Tibial nerve (tissue), 4 donors: Measurements from ENCODE around the gene CEACAM7. TPM values are rescaled to one million over a fixed set of nuclear protein-coding genes. Genes with fewer than 3 reads are reported as not detected.

Experiments used
- DNase-seq, 2 donors: peaks; one replicate each; pipeline ENCODE4 v3.0.0-alpha.2; 2019; ENCODE audit warnings: low spot score in 2 of 2
- H3K27ac ChIP-seq, 4 donors: fragments of 200-600 bp; sonication (generic) in 3 of 4; one replicate each; pipeline ENCODE4 v1.5.1; 2017 to 2019; ENCODE audit warnings: mild to moderate bottlenecking in 1 of 4
- H3K27me3 ChIP-seq, 2 donors: fragments of 200-600 bp; sonication (generic) in 1 of 2; one replicate each; pipeline versions ENCODE4 v1.5.1 to v1.6.0; 2017 to 2019
- H3K36me3 ChIP-seq, 3 donors: fragments of 200-600 bp; sonication (generic); one replicate each; pipeline ENCODE4 v1.5.1; 2018 to 2019
- H3K4me1 ChIP-seq, 4 donors: fragments of 200-600 bp; sonication (generic) in 3 of 4; one replicate each; pipeline ENCODE4 v1.5.1; 2017 to 2019
- H3K4me3 ChIP-seq, 4 donors: fragments of 200-600 bp; sonication (generic) in 3 of 4; one replicate each; pipeline ENCODE4 v1.5.1; 2017 to 2019; ENCODE audit warnings: mild to moderate bottlenecking in 1 of 4, moderate library complexity in 1 of 4
- H3K9me3 ChIP-seq, 4 donors: fragments of 200-600 bp; sonication (generic) in 3 of 4; one replicate each; pipeline ENCODE4 v1.5.1; 2017 to 2019
- EP300 ChIP-seq, 2 donors: sonication (generic); formaldehyde crosslinking; IDR thresholded peaks; one replicate each; pipeline ENCODE4 v1.6.1; 2017; ENCODE audit warnings: antibody characterized with exemption in 2 of 2, mild to moderate bottlenecking in 1 of 2
- POLR2A ChIP-seq, 2 donors: fragments of 450-650 bp; IDR thresholded peaks; one replicate each; pipeline ENCODE4 v1.6.1; 2017; ENCODE audit warnings: antibody characterized with exemption in 2 of 2, mild to moderate bottlenecking in 2 of 2, moderate library complexity in 2 of 2
- WGBS, 2 donors: methylation state at CpG; one replicate each; pipeline ENCODE4 v1.1.5; 2018; 5-methylcytosine and 5-hydroxymethylcytosine counted together
- total RNA-seq, 4 donors: library from RNA; depleted of rRNA; stranded (reverse); fragments of >200 nt; gene quantifications; one replicate each; pipeline ENCODE4 v1.1.0, GENCODE V29; 2016
- TF ChIP-seq, protein P1 (sequence below), 5 experiments: fragments of 200-600 bp in 3 of 5; fragments of 450-650 bp in 2 of 5; sonication (generic) in 3 of 5; IDR thresholded peaks; one replicate each; pipeline ENCODE4 v1.5.1; 2016 to 2019; ENCODE audit warnings: antibody characterized with exemption in 5 of 5, mild to moderate bottlenecking in 3 of 5, moderate library complexity in 2 of 5

Gene CEACAM7
- total RNA-seq, 4 donors from 2014 or later: not detected

DNA sequence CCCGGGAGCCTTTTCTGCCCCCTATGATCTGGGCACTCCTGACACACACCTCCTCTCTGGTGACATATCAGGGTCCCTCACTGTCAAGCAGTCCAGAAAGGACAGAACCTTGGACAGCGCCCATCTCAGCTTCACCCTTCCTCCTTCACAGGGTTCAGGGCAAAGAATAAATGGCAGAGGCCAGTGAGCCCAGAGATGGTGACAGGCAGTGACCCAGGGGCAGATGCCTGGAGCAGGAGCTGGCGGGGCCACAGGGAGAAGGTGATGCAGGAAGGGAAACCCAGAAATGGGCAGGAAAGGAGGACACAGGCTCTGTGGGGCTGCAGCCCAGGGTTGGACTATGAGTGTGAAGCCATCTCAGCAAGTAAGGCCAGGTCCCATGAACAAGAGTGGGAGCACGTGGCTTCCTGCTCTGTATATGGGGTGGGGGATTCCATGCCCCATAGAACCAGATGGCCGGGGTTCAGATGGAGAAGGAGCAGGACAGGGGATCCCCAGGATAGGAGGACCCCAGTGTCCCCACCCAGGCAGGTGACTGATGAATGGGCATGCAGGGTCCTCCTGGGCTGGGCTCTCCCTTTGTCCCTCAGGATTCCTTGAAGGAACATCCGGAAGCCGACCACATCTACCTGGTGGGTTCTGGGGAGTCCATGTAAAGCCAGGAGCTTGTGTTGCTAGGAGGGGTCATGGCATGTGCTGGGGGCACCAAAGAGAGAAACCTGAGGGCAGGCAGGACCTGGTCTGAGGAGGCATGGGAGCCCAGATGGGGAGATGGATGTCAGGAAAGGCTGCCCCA, 8.5 kb upstream of the CEACAM7 start:
- WGBS, 2 donors: 57 to 62% methylated on average over 7 of the region's 7 CpGs
- Histone ChIP-seq H3K27me3 (no peaks in the 10 kb centered on the region), H3K27ac (no peak overlapping the region)

DNA sequence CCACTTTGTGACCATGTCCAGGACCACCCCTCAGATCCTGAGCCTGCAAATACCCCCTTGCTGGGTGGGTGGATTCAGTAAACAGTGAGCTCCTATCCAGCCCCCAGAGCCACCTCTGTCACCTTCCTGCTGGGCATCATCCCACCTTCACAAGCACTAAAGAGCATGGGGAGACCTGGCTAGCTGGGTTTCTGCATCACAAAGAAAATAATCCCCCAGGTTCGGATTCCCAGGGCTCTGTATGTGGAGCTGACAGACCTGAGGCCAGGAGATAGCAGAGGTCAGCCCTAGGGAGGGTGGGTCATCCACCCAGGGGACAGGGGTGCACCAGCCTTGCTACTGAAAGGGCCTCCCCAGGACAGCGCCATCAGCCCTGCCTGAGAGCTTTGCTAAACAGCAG, 7.7 kb upstream of the CEACAM7 start:
- no peak for DNase-seq
- H3K4me1 ChIP-seq: no peaks in the 10 kb centered on the region
- TF ChIP-seq, protein P1, sequence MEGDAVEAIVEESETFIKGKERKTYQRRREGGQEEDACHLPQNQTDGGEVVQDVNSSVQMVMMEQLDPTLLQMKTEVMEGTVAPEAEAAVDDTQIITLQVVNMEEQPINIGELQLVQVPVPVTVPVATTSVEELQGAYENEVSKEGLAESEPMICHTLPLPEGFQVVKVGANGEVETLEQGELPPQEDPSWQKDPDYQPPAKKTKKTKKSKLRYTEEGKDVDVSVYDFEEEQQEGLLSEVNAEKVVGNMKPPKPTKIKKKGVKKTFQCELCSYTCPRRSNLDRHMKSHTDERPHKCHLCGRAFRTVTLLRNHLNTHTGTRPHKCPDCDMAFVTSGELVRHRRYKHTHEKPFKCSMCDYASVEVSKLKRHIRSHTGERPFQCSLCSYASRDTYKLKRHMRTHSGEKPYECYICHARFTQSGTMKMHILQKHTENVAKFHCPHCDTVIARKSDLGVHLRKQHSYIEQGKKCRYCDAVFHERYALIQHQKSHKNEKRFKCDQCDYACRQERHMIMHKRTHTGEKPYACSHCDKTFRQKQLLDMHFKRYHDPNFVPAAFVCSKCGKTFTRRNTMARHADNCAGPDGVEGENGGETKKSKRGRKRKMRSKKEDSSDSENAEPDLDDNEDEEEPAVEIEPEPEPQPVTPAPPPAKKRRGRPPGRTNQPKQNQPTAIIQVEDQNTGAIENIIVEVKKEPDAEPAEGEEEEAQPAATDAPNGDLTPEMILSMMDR (IDR thresholded peaks at IDR 0.05): no peak
- TF ChIP-seq POLR2A (IDR thresholded peaks at IDR 0.05) (no peak), EP300 (IDR thresholded peaks at IDR 0.05) (no peak)
- no peak overlapping the region for H3K4me3 ChIP-seq
- no peak overlapping the region for H3K27ac ChIP-seq
- H3K27me3 ChIP-seq: no peaks in the 10 kb centered on the region
- peaks cover 0 to 34% (median 0%) of the 10 kb centered on the region in 4 donors for H3K9me3 ChIP-seq
- WGBS, 2 donors: 67 to 69% methylated on average over 2 of the region's 2 CpGs
- no peaks in the 10 kb centered on the region for H3K36me3 ChIP-seq

More for the DNA sequence above, 8.5 kb upstream of the CEACAM7 start:
- no peak overlapping the region for H3K4me3 ChIP-seq
- H3K36me3 ChIP-seq: no peaks in the 10 kb centered on the region
- H3K4me1 ChIP-seq: no peaks in the 10 kb centered on the region
- TF ChIP-seq EP300 (IDR thresholded peaks at IDR 0.05) (no peak), POLR2A (IDR thresholded peaks at IDR 0.05) (no peak)
- TF ChIP-seq, protein P1 (IDR thresholded peaks at IDR 0.05): no peak
- no peak for DNase-seq
- peaks cover 0 to 26% (median 0%) of the 10 kb centered on the region in 4 donors for H3K9me3 ChIP-seq

DNA sequence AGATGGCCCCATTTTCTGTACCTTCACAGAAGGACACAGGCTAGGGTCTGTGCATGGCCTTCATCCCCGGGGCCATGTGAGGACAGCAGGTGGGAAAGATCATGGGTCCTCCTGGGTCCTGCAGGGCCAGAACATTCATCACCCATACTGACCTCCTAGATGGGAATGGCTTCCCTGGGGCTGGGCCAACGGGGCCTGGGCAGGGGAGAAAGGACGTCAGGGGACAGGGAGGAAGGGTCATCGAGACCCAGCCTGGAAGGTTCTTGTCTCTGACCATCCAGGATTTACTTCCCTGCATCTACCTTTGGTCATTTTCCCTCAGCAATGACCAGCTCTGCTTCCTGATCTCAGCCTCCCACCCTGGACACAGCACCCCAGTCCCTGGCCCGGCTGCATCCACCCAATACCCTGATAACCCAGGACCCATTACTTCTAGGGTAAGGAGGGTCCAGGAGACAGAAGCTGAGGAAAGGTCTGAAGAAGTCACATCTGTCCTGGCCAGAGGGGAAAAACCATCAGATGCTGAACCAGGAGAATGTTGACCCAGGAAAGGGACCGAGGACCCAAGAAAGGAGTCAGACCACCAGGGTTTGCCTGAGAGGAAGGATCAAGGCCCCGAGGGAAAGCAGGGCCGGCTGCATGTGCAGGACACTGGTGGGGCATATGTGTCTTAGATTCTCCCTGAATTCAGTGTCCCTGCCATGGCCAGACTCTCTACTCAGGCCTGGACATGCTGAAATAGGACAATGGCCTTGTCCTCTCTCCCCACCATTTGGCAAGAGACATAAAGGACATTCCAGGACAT, 7.0 kb upstream of the CEACAM7 start:
- H3K27me3 ChIP-seq: no peaks in the 10 kb centered on the region
- DNase-seq: no peak
- H3K27ac ChIP-seq: no peak overlapping the region
- no peak overlapping the region for H3K4me3 ChIP-seq
- no peaks in the 10 kb centered on the region for H3K4me1 ChIP-seq
- TF ChIP-seq, protein P1 (IDR thresholded peaks at IDR 0.05): no peak
- no peaks in the 10 kb centered on the region for H3K36me3 ChIP-seq
- peaks cover 0 to 34% (median 0%) of the 10 kb centered on the region in 4 donors for H3K9me3 ChIP-seq
- WGBS, 2 donors: 67 to 78% methylated on average over 8 of the region's 8 CpGs

DNA sequence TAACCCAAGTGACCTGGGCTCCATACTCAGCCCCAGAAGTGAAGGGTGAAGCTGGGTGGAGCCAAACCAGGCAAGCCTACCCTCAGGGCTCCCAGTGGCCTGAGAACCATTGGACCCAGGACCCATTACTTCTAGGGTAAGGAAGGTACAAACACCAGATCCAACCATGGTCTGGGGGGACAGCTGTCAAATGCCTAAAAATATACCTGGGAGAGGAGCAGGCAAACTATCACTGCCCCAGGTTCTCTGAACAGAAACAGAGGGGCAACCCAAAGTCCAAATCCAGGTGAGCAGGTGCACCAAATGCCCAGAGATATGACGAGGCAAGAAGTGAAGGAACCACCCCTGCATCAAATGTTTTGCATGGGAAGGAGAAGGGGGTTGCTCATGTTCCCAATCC, 6.1 kb upstream of the CEACAM7 start:
- no peaks in the 10 kb centered on the region for H3K27me3 ChIP-seq
- DNase-seq: no peak
- peaks cover 0 to 34% (median 0%) of the 10 kb centered on the region in 4 donors for H3K9me3 ChIP-seq
- H3K36me3 ChIP-seq: no peaks in the 10 kb centered on the region
- H3K4me1 ChIP-seq: no peaks in the 10 kb centered on the region
- WGBS, 2 donors: 36 to 58% methylated on average over 1 of the region's 1 CpG
- no peak overlapping the region for H3K27ac ChIP-seq
- H3K4me3 ChIP-seq: no peak overlapping the region
- TF ChIP-seq, protein P1 (IDR thresholded peaks at IDR 0.05): no peak
- TF ChIP-seq POLR2A (IDR thresholded peaks at IDR 0.05) (no peak), EP300 (IDR thresholded peaks at IDR 0.05) (no peak)
